Midbrain (tissue), 1 donor: ENCODE results near the gene TBX2.
"Not testable (repeated sequence)": the region's sequence is repeated elsewhere in the genome, so short reads cannot be mapped to it uniquely, and the experiment has no call there.

Source experiments
- DNase-seq: peaks from one replicate; lab custom pipeline; 2025; lab: John Stamatoyannopoulos, UW

Gene TBX2

DNA sequence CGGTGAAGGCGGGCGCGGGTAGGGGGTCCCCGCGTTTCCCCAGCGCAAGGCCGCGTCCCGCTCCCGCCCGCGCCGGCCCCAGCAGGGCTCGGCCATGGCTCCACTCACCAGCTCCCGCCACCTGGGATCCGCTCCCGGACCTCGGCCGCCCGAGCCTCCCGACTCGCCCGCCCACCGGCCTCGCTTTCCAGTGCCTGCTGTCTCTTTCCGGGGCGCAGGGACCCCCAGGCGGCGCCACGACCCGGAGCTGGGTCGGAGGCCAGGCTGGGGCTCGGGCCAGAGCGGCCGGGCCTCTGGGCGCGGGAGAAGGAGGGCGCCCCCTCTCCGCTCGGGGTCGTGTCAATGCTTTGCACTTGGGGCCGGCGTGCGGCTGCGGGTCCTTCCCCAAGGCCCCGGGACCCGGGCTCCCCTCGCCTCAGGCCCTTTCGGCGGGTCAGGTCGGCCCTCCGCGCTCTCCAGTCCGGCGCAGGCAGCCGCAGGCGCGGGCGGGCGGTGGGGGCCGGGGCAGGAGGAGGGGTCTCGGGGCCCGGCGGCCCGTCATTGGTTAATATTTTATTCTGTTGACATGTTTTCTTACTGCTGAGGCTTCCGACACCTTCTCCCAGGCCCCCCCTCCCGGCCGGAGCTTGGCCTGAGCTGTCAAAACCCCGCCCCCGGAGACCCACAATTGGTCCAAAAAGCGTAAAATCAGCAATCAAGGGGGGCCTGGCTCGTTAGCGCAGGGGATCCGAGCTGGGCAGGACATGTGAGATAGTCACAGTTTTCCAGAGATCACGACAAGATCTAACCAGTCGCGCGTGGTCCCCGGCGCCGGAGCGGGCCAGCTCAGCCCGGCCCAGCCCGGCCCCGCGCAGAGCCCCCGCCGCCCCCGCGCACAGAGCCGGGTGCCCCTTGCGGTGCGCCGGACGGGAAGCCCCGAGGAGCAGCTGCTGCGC is at the start of gene TBX2:
TSS of gene TBX2 (plus strand) at position 713 of the 935 bp plus-strand sequence. CDS start 334 bp downstream, outside the sequence.
- DNase-seq, result no peak

GRCh38 chr17:61351745-61352407 is 47.8 kb upstream of the TBX2 start:
- DNase-seq, result no peak

DNA sequence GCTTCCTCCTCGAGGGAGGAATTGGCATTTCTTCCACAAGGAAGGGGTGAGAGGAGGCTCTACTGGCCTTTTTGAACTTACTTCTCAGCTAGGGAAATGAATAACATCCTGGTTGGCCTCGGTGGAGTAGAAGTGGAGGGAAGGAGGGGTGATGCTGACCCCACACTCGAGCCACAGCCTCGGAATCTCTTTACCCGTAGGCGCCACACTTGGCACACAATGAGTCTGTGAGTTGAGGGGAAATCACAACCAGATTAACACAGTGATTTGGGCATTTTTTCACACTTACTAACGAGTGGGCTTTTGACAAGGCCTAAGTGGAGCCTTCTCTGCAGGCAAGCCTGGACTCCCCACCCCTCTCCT is 47.3 kb upstream of the TBX2 start:
- DNase-seq, result no peak

GRCh38 chr17:61352781-61353491 is 46.7 kb upstream of the TBX2 start:
- DNase-seq, result no peak

DNA sequence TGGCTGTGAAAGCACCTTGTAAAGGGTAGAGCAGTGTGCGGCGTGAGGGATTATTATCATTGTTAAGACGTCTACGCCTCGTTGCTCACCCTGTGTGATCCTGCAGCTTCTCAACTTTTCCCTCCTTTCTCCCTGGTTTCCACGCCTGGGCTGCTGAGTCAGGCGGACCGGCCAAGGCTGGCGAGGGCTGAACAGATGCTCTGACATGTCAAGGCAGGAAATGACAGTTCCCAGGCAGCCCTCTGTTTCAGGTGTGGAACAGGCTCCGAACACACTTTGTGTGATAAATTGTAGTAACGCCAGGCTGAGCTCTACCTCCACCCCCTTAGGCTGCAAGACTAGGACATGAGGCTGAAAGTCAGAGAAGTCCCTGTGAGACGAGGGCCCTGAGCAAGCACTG is 46.0 kb upstream of the TBX2 start:
- DNase-seq, result no peak

- DNase-seq, result no peak
Measured at GRCh38 chr17:61354895-61355874, 44.5 kb upstream of the TBX2 start.

GRCh38 chr17:61357061-61357460 is 42.6 kb upstream of the TBX2 start:
- not testable (repeated sequence) for DNase-seq

DNA sequence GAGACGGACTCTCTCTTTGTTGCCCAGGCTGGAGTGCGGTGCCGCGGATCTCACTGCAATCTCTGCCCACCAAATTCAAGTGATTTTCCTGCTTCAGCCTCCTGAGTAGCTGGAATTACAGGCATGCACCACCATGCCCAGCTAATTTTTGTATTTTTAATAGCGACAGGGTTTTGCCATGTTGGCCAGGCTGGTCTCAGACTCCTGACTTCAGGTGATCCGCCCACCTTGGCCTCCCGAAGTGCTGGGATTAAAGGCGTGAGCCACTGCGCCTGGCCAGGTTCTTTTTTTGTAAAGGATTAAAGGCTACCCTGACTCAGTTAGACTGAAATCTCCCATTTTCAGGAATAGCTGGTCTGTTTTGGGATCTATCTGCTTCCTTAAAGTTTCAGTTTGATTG is 40.1 kb upstream of the TBX2 start:
- DNase-seq, result not testable (repeated sequence)

- DNase-seq, result no peak
Measured at GRCh38 chr17:61360318-61360943, 39.2 kb upstream of the TBX2 start.

DNA sequence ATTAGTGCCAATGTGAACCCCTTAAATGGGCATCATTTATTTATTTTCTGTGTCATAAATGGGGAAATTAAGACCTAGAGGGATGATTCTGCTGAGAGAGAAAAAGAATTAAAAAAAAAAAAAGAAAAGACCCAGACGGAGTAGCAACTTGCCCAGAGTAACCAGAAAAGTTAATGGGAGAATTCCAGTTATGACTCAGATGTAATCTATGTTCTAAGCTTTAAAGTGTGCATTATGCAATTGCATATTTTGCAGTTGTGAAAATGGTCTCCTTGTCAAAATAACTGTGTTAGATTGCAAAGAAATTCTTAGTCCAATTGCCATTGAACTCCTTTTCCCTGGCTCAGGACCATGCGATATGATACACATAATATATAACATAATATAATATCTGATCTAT is 38.6 kb upstream of the TBX2 start:
- no peak for DNase-seq

DNA sequence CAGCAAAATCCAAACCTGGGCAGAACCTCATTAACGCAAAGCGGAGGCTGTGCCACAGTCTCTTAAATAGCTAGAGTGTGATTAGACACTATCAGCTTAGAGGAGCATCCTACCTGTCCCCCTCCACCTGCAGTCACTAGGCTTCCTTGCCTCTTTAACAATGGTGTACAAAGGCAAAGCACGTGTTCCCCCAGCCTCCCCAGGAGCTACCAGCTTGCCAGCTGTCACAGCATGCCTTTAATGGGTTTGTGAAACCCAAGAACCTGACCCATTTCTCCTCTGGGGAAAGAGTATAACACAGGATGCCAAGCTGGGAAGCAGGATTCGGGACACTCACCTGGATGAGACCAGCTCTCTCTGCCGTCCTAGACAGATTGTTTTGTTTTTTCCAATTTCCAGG is 37.2 kb upstream of the TBX2 start:
- DNase-seq, result no peak

GRCh38 chr17:61362852-61363600 is 36.6 kb upstream of the TBX2 start:
- DNase-seq, result no peak

GRCh38 chr17:61363601-61364462 is 35.8 kb upstream of the TBX2 start:
- no peak for DNase-seq

DNA sequence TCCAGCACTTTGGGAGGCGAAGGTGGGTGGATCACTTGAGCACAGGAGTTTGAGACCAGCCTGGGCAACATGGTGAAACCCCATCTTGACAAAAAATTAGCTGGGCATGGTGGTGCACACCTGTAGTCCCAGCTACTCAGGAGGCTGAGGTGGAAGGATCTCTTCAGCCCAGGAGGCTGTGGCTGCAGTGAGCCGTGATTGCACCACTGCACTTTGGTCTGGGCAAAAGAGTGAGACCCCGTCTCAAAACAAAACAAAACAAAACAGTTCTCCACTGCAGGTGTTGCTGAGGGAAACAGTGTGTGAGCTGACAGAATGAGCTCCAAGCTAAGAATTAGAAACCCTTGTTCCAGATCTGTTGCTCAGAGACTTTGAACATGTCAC is 35.2 kb upstream of the TBX2 start:
- no peak for DNase-seq

GRCh38 chr17:61366076-61366714 is 33.4 kb upstream of the TBX2 start:
- no peak for DNase-seq

DNA sequence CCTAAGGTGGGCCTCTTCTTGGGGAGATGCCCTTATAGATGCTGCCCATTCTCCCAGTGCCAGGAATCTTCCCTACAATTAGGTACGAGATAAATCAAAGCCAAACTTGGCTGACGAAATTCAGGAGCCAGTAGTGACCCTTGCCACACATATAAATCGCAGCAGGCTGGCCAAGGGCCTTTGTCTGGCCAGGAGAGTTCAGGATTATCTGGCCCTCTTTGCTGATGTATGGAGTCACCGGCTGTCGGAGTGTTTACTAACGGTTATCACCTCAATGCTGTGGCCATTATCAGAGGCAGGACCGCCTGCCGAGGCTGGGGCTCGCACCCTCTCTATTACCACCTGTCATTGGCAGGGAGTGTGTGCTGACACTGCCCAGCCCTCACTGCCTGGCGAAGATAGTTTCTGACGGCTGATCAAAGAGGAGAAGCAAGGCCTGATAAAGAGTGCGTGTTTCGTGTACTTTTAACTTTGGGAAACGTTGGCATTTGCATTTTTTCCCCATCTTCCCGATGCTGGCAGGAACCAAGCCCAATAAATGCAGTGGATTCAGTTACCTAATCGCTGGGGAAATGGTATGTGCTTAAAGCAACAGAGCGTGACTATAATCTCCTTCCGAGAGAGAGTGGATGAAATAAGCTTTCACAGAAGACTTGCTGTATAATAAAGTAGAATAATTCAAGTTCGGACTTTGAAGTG is 32.8 kb upstream of the TBX2 start:
- no peak for DNase-seq

DNA sequence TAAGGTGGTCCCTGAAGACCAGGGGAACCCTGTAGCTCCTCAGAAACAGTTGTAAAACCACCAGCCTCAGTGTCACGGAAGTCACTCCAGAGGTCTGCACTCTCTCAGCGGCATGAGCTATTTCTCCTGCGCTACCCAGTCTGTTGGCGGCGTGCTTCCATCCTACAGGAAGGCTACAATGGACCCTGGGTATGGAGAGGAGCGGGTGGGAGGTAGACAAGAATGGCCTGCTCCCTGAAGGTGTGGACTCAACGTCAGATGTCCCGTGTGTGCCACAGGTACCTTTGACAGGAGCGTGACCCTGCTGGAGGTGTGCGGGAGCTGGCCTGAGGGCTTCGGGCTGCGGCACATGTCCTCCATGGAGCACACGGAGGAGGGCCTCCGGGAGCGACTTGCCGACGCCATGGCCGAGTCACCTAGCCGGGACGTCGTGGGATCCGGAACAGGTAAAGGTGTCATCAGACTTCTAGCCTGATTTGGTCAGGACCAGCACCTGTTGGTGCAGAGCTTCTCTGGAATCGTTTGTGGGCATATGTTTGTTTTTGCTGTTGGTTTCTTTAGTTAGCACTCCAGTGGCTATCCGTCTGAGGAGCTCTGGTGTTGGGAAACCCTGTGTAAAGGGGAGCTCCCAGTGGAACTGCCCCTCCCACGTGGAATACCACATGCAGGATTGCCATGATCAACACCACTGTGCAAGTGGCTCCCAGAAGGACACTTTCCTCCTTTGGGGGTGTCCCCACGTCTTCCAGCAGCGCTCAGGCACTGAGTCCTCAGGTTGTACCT is 31.4 kb upstream of the TBX2 start:
- no peak for DNase-seq
